Hair follicle dermal papilla cell (primary cell): Measurements from ENCODE around the gene NME5. TPM values are rescaled to one million over a fixed set of nuclear protein-coding genes. Genes with fewer than 3 reads are reported as not detected.

Experiments used
- small RNA-seq: library from RNA; depleted of rRNA; stranded (forward); fragments of <200 nt; gene quantifications from one replicate; pipeline ENCODE3, GENCODE V24; 2012
- total RNA-seq: library from RNA; depleted of rRNA; stranded (reverse); fragments of >200 nt; gene quantifications from 2 replicates; pipeline ENCODE4 v1.2.3, GENCODE V29; 2012

The NME5 gene
- total RNA-seq, result 1.7 and 1.8 TPM in 2 replicates

GRCh38 chr5:138138949-138139780 lies at the start of gene NME5:
TSS of gene NME5 (minus strand) at chr5:138139428. CDS start at chr5:138138780, 648 bp downstream.

GRCh38 chr5:138178516-138179276 lies 39.5 kb upstream of the NME5 start, which contains the start of the genes BRD8 and KIF20A:
TSS of gene BRD8 (minus strand) at chr5:138178630. CDS start at chr5:138178614, 16 bp downstream.
TSS of gene KIF20A (plus strand) at chr5:138179112. CDS start at chr5:138179681, 569 bp downstream.

GRCh38 chr5:138083702-138084101 lies 55.5 kb downstream of the NME5 start, which contains the start of gene WNT8A:
TSS of gene WNT8A (plus strand) at chr5:138084033. CDS start at chr5:138084128, 95 bp downstream.

Small RNAs within 50 kb of the gene (small RNA-seq; reads per million reads assigned to genes)
- gene RNU6-1148P (not detected), gene RNU6-460P (not detected), gene RNU6-888P (0.27 reads per million)

Other genes starting within 250 kb of the NME5 start
- not detected in 2 replicates for gene PKD2L2, start 250.0 kb downstream of the NME5 start, total RNA-seq
- 36.2 and 40.7 TPM in 2 replicates for gene FAM13B, start 106.3 kb downstream of the NME5 start, total RNA-seq
- not detected in 2 replicates for gene WNT8A, start 55.4 kb downstream of the NME5 start, total RNA-seq
- 29.0 and 42.4 TPM in 2 replicates for gene BRD8, start 39.2 kb upstream of the NME5 start, total RNA-seq
- 8.3 and 16.3 TPM in 2 replicates for gene KIF20A, start 39.7 kb upstream of the NME5 start, total RNA-seq
- 28.2 and 31.0 TPM in 2 replicates for gene CDC23, start 73.9 kb upstream of the NME5 start, total RNA-seq
- gene GFRA3, start 135.2 kb upstream of the NME5 start, total RNA-seq, result not detected in 2 replicates
- 0.65 and 1.3 TPM in 2 replicates for gene CDC25C, start 192.4 kb upstream of the NME5 start, total RNA-seq
- gene FAM53C, start 198.8 kb upstream of the NME5 start, total RNA-seq, result 37.0 and 46.6 TPM in 2 replicates
- 55.5 and 60.2 TPM in 2 replicates for gene KDM3B, start 213.3 kb upstream of the NME5 start, total RNA-seq